HG02884 (cell line): ENCODE measurements around the gene PTPRG.

Experiments
- ATAC-seq: cut with Tn5 transposase; IDR thresholded peaks from one replicate; pipeline ENCODE4 v1.9.1; 2021; ENCODE audit warnings: mild to moderate bottlenecking, moderate library complexity; ENCODE audit not compliant: unreplicated experiment

Gene PTPRG

DNA sequence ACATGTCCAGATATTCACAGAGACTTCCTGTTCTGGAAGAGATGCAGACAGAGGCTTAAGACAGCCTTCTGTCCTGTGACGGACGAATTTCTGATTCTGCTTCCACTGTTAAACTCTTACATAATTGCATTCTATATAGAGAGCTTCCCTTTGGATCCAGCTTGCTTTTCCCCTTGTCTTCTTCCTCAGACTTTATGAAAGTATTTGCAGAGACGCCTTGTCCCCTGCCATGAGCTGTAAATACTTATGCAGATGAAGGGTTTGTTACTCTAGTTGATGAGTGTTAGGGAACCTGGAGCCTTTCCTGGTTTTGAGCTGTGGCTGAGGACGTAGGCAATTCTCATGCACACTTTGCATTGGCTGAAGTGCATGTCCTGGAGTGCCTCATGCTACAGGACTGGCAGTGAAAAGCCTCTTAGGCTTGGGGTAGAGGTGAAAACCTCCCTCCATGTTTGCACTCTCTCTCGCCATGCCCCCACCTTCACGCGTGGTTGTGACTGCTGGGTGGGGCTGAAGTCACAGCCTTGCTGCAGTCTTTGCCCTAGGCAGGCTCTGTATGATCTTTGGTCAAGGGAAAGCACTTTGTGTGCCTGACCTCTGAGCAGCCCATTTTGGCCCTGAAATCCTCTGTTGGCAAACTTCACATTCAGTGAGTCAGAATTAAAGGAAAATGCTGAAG is 286.6 kb downstream of the PTPRG start:
- no peak for ATAC-seq

DNA sequence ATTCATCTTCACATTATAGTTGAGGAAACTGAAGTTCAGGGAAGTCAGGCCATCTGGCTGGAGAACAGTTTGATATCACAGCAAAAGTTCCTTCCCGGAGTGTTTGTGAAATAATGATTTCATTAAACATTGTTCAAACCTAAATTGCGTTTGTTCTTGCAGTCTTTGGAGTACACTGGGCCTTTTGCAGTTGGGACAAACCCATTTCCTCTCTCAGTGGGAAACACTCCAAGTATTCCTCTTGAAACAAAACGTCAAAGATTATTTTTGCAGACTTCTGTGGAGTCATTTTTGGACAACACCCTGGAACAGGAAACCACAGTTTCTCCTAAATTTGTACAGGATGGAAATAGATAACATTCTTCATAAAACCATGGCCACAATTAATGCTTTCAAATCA is 287.5 kb downstream of the PTPRG start:
- ATAC-seq = no peak

DNA sequence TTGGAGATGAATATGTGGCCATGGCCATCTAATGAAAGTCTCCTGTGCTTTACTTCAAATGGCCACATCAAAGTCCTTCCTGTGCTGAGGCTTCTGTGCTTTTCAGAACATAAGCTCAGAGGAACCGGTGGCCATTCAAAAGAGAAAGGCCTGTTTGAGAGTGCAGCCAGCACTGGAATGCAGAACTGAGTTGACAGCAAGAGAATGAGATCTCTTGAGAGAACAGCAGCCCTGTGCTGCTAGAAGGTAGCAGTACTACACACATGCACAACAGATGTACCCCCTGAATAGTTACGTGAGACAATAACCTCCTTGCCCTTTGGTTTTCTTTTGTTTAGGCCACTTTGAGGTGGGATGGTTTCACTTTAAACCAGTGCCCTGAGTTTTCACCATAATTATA is 292.5 kb downstream of the PTPRG start:
- no peak for ATAC-seq

DNA sequence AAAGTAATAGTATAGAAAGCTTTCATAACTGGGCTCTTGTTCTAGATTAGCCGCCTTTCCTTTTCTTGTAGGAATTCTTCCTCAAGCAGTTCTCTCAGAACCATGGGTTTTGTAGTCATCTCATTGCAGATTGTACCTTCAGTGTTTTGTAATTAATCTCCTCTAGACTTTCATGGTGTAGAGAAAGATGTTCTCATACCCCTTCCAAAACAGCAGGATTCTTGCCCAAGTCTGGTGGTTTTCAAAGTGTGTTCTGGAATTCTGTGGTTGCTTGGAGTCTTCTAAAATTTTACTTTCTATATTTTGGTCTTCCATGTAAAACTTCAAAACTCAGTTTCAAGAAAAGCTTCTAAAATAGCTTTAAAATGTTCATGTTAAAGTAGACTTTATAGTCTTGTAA is 293.8 kb downstream of the PTPRG start:
- no peak for ATAC-seq

DNA sequence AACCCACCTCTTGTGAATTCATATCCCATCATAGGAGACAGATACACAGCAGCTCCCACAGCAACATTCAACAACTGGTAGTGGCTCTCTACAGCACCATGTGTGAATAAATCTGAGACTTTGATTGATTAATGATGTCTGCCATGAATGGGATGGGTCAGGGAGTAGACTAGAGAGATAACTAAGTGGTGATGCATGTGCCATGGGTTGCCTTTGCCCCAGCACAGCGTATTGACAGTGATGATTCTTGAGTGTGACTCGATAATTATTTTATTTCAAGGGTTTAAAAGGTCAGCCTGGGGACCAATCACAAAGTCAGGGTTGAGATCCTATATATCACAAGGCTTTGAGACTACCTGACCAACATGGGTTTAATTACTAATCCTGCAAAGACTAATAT is 295.9 kb downstream of the PTPRG start:
- no peak for ATAC-seq

DNA sequence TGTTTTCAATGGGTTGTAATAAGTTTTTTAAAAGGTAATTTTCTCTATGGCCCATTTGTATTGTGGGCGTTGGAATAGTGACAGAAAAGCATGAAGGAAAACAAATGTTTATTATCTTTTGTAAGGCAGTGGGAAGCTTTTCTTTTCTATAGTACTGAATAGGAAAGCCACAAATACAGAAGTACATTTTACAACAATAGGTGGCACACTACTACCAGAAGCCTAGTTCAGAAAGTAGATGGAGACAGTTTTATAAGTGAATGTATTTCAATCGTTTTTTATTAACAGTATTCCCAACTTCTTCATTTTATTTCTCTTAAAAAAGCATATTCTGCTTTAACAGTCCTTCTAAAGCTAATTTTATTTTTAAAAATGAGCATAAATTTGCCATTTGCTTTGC is 296.7 kb downstream of the PTPRG start:
- no peak for ATAC-seq

DNA sequence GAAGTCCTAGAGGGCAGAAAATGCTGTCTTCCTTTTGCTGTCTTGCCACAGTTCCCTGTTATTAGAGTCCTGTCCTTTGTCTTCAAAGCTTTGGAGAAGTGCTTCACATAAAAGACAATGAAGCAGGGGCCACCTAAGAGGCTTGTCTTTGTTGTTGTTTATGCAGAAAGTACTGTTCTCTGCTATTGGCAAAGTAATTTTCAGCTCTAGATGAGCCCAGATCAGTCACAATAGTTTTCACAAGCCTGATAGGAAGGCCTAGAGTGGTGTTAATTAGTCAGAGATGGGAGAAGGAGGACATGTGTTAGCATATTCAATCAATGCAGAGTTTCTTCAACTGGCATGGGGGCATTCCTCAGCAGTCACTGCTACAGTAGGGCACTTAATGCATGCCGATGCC is 300.0 kb downstream of the PTPRG start:
- no peak for ATAC-seq

DNA sequence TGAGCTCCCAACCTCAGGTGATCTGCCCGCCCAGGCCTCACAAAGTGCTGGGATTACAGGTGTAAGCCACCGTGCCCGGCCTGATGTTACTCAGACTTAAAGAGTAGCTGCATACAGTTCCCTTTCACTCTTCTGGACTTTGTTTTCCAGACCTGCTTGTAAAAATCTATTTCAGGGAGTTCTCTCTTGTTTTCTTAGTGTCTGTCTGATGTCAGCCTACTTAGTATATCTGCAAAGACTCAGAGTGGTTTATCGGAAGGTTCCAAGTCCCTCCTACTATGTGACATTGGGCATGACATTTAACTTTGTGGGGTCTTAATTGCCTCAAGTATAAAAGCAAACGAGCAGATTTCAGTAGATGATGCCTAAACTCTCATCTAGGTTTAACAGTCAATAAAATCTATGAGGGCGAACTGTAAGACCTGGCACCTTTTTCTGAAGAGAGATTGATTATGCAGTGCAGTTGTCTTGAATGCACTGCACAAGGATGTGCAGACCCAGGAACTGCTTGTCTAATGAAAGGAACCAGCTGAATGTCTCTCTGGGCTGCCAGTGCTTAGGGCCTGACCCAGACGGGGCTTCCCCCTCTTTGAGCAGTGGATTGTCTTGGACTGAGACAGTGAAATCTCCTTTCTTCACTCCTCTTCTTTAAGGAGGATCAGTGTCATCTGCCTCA is 301.4 kb downstream of the PTPRG start:
- no peak for ATAC-seq

DNA sequence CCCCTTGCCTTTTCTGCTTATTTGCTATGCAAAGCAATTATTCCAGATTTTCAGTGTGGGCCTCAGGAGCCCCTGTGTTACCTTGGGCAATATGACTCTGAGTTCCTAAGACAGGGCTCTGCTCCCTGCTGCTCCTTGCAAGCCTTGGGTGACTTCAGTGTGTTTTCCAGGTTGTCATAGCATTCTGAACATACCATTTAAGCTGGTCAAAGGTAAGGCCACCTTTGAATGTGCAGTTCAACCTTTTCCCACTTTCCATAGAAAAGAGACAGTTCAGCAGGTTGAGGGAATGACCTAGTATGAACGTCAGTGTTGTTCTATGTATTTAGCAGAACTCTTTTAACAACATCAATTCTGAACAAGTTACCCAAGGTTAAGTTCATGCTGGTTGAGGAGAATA is 302.2 kb downstream of the PTPRG start:
- no peak for ATAC-seq

DNA sequence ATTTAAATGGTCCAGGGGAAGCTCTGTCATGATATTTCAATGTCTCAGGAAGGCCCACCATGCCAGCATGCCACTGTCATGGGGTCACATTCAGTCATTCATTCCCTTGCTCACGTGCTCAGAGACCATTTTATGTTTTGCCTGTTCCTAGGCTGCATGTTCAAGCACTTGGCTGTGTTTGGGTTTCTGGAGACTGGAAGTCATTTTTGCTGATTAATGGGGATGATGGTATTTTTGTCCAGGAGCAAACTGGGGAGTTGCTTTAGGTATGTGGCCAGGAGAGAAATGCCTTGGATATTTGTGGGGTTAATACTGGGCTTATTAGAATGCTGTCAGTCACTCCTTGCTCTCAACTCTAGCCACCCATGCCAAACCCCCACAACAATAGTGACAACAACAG is 303.5 kb downstream of the PTPRG start:
- no peak for ATAC-seq

DNA sequence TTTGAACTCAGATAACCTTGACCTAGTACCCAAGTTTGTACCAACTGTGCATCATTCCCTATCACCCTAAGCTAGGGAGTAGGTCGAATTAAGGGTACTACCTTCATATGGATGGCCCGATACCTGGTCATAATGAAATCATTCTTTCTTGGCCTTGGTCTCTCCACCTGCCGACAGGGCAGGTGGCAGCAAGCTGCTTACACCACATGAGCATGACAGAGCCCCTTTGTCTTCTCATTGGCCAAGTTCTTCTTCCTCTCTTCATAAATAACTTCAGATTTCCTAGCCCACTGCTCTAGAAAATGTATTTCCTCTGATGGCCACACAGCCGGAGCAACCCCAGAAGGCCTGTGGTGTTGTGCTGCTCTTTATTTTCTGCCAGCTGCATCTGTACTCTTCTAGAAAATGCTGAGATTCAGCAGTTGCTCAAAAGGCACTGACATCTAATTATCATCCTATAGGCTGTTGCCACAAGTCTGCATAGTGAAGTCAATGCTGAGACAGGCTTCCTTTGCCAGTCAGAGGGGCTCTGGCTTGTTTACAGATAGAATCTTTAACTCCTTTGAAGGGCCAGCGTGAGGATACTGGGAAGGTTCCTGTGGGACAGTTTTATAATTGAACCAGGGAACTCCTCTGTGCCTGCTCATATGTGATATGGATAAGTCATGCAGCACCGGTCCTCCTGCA is 304.2 kb downstream of the PTPRG start:
- ATAC-seq = no peak

DNA sequence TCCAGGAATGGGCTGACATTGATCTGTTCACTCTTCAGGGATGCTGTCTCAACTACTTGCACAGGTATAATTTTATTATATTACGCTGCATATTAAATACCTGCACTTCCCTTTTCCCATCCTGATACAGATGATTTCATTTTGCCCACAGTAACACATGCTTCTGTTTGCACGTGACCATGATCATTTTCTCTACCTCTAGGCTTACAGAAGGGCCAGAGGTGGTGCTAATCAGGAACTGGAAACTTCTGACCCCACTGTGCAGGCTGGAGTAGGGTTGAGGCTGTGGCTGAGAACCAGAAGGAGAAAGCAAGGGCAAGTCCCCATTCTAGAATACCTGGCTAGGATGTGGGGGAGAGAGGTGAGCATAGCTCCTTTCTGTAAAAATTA is 304.8 kb downstream of the PTPRG start:
- ATAC-seq = no peak

DNA sequence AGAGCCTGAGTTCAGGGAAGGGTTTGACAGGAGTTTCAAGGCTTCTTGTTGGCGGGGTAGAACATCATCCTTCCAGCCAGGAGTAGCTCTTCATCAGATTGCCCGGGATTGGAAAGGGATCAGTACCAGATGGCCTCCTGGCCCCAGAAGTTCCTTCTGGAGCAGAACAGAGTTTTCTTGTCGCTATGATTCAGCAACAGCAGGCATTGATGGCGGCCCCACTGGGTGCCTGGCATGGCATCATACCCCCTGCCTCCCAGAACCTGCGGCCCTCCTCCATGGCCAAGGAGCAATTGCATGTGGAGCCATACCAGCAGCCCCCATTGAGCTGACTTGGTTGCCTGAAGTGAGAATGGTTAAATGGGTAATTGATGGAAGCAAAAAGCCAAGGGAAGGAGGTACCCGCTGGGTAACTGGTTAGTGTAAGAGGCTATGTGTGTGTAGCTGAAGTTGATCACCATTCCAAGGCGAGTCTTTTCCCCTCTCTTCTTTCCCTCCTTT is 305.6 kb downstream of the PTPRG start:
- no peak for ATAC-seq

DNA sequence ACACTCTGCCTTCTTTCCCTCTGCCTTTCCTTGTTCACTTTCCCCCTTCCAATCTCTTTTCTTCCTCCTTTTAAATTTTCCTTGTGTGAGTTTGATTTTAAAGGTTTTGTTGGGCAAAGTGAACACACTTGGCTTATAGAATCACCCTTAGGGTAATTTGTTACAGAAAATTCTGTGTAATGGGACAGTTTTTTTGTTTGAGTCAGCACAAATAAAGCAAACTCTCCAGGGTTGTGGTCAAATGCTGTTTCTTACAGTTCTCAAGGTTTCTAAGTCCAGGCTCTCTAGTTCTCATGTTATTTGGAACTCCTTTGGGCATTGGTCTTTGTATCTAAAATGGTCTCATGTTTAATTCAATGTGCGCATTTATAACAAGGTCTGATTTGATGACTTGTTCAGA is 307.1 kb downstream of the PTPRG start:
- no peak for ATAC-seq

DNA sequence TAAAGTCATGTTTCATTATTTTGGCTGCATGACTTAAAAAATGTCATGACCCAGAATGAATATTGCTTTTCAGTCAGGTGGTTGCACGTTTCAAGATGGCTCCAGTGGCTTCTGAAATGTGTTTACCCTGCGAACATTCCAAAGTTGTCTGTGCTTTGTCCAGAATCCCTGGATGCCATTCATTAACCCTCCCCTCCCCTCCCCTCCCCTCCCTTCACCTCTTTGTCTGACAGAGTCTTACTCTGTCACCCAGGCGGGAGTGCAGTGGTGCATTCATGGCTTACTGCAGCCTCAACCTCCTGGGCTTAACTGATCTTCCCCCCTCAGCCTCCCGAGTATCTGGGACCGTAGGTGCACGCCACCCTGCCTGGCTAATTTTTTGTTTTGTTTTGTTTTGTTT is 308.0 kb downstream of the PTPRG start:
- no peak for ATAC-seq

DNA sequence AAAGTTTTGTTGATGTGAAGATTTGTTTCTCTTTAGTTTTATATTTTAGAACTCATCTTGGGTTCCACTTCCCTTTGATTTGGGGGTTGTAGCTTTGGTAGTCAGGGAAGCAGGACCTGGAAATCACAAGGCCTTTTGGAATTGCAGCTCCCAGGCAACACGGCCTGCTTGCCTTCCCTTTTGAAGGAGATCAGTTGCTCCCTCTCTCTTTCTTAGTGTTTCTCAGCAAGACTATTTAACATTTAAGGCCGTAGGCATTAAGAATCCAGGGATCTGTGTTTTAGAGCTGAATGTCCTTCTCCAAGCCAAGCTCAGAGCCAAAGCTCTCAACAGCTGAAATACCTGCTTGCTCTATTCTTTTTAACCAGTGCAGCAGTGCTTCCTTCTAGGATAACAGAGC is 310.3 kb downstream of the PTPRG start:
- no peak for ATAC-seq

DNA sequence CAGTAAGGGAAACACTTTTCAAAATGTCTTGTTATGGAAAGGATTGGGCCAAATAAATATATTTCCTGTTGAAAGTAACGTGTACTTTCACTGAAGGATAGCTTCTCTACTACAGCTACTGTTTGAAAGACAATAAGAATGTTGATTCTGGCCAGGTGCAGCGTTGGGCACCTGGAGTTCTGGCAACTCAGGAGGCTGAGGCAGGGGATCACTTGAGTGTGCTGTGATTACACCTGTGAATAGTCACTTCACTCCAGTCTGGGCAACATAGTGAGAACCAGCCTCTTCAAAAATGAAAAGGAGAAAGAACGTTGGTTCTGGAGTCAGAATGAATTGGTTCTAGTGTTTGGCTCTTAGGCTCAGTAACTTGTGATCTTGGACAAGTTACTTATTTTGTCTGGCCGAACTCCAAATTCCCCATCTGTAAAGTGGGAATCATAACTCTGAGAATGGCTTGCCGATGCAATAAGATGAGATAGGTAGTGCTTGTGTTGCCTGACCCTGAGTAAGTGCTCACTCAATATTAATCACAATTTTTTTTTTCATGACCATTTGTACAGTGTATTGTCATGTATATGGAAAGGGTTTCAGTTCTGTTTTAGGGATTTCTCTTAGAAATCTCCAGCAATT is 310.8 kb downstream of the PTPRG start:
- no peak for ATAC-seq

DNA sequence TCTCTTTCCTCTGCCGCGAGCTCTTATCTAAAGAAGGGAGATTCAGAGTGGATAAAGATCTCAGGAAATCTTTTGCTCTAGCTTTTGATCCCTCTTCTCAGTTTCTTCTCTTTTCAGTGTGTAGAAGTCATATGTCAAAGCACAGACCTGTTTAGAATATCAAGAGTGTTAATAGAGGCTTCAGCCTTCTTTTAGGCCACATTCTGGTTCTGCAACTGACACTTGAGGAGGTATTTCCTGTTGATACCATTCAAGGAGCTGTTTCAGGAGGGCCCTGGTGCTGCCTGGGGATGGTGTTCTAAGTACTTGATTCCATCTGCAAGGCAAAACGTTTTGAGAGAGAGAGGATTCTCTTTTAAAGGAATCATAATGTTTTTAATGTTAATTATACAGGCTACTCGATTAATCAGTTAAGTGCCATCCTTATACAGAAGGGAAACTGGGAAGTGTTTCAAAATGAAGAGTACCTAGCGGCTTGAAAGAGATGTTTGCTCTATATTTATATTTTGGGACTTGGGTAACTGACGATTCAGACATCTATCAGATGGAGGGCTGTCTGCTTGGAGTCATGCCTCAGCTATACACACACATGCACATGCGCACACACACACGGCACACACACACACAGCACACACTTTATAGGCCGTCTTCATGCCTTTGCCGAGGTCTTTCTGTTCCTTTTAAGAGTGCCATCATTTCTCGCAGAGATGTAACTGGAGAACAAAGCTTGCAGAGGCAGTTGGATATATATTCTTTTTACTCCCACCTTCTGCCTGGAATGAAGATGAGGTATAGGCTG is 313.9 kb downstream of the PTPRG start:
- no peak for ATAC-seq

DNA sequence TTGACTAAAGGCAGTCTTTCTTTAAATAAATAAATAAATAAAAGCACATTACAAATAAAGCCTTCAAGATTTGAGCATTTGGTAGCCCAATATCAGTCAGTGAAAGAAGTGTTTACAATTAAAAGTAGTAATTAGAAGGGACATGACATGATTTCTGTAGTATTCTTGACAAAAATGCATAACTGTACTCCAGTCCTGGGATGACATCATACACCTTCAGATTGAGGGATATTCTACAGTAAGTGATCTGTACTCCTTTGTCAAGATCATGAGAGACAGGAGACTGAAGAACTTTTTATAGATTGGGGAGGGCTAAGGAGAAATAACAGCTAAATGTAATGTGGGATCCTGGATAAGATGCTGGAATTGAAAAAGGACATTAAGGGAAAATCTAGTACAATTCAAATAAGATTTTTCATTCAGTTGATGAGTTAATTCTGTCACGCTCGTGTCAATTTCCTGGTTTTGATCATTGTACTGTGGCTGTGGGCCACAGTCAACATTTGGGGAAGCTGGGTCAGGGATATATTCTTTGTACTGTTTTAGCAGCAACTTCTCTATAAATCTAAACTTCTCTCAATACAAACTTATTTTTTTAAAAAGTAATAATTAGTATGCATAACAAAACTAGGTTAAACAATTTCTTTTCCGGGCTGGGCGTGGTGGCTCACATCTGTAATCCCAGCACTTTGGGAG is 314.8 kb downstream of the PTPRG start:
- no peak for ATAC-seq

DNA sequence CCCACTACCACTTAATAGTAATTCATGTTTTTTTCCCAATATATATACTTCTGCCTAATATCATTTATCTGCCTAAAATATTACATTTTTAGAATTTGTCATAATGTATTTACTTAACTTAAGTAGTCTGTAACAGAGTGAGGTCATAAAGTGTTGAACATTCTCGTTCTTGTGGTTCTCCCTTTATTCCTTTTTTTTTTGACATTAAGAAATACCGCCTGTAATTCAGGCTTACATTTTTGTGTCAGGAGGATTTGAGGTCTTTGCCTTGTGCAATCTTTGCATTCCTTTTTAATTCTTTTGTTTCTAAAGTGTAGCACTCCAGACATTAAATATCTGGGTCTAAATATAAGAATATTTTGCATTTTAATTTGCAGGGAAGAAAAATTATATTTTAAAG is 315.4 kb downstream of the PTPRG start:
- ATAC-seq = no peak
